NCI-H2029 (cell line): ENCODE results near the gene COL18A1.

ENCODE experiments used
- DNase-seq: peaks from one replicate; lab custom pipeline; 2025; lab: John Stamatoyannopoulos, UW

Gene COL18A1

GRCh38 chr21:45547545-45547900 lies 142.6 kb downstream of the COL18A1 start:
- no peak for DNase-seq

GRCh38 chr21:45548711-45549491 lies 143.9 kb downstream of the COL18A1 start:
- DNase-seq = no peak

- DNase-seq = no peak
Measured at GRCh38 chr21:45549626-45550463, 144.9 kb downstream of the COL18A1 start.

GRCh38 chr21:45550522-45551210 lies 145.7 kb downstream of the COL18A1 start:
- DNase-seq = no peak

- no peak for DNase-seq
Measured at GRCh38 chr21:45551316-45551715, 146.4 kb downstream of the COL18A1 start.

GRCh38 chr21:45551783-45552695 lies 147.1 kb downstream of the COL18A1 start:
- DNase-seq = no peak

GRCh38 chr21:45552696-45553391 lies 147.9 kb downstream of the COL18A1 start:
- DNase-seq = no peak

GRCh38 chr21:45554477-45555175 lies 149.7 kb downstream of the COL18A1 start:
- DNase-seq = no peak

GRCh38 chr21:45555251-45555556 lies 150.2 kb downstream of the COL18A1 start:
- no peak for DNase-seq

GRCh38 chr21:45555557-45556301 lies 150.8 kb downstream of the COL18A1 start:
- DNase-seq = peak; percentile 16

GRCh38 chr21:45556302-45556644 lies 151.3 kb downstream of the COL18A1 start:
- no peak for DNase-seq

- DNase-seq = no peak
Measured at GRCh38 chr21:45556645-45557615, 152.0 kb downstream of the COL18A1 start.

- no peak for DNase-seq
Measured at GRCh38 chr21:45557616-45558043, 152.7 kb downstream of the COL18A1 start.

- DNase-seq = no peak
Measured at GRCh38 chr21:45558044-45558721, 153.2 kb downstream of the COL18A1 start.

- DNase-seq = no peak
Measured at GRCh38 chr21:45559216-45560105, 154.5 kb downstream of the COL18A1 start.

GRCh38 chr21:45560106-45561021 lies 155.4 kb downstream of the COL18A1 start:
- no peak for DNase-seq
